Lower lobe of right lung (tissue), 2 donors: ENCODE data around the gene EXOSC7. TPM values are rescaled to one million over a fixed set of nuclear protein-coding genes. Genes with fewer than 3 reads are reported as not detected.

Experiments used
- ATAC-seq, 2 donors: fragments of 200-7000 bp; cut with Tn5 transposase; one replicate each; pipeline ENCODE4 v1.9.1; 2020 to 2022; ENCODE audit warnings: mild to moderate bottlenecking in 2 of 2, moderate library complexity in 2 of 2
- DNase-seq: peaks from one replicate; pipeline ENCODE4 v3.0.0-alpha.2; 2020
- H3K27ac ChIP-seq: fragments of 200-600 bp; one replicate; pipeline ENCODE4 v1.8.0; 2022
- H3K27me3 ChIP-seq: fragments of 200-600 bp; one replicate; pipeline ENCODE4 v1.8.0; 2022; ENCODE audit warnings: low read depth
- H3K36me3 ChIP-seq: fragments of 200-600 bp; one replicate; pipeline ENCODE4 v1.8.0; 2022; ENCODE audit warnings: mild to moderate bottlenecking
- H3K4me1 ChIP-seq: fragments of 200-600 bp; one replicate; pipeline ENCODE4 v1.8.0; 2022
- H3K4me3 ChIP-seq: fragments of 200-600 bp; one replicate; pipeline ENCODE4 v1.8.0; 2022; ENCODE audit warnings: mild to moderate bottlenecking
- H3K9me3 ChIP-seq: fragments of 200-600 bp; one replicate; pipeline ENCODE4 v1.8.0; 2022
- CTCF ChIP-seq: fragments of 200-600 bp; IDR thresholded peaks from one replicate; pipeline ENCODE4 v1.8.0; 2022; ENCODE audit warnings: antibody characterized with exemption, mild to moderate bottlenecking
- intact Hi-C: fragments of 100-400 bp; cut with DNase I; formaldehyde crosslinking; loops from one replicate; pipeline ENCODE4 v1.11.0; 2022
- long read RNA-seq: library from polyadenylated mRNA; unstranded; transcript quantifications from one replicate; pipeline ENCODE4 v2.0.0, GENCODE V29; 2021
- total RNA-seq: library from RNA; stranded (reverse); fragmentation: NEBNext Ultra II Directional; extraction: Animal tissue kit (Norgen Biotek cat#: 25700); gene quantifications from one replicate; pipeline ENCODE4 v1.2.1, GENCODE V29; 2021
- donor health status: DM: no; HTN: yes; CAD: no; lungs with severe emphysema.

The EXOSC7 gene
- 32.9 TPM for total RNA-seq
- long read RNA-seq, transcript EXOSC7-201 (8 exons, 1,055 nt), result major isoform, 23 of 52 reads
- long read RNA-seq, transcript EXOSC7-210 (9 exons, 1,395 nt), result minor isoform, 10 of 52 reads
- long read RNA-seq, partial matches to known transcripts, result 10 of 52 reads
- long read RNA-seq, other reads (novel, unspliced or antisense), result 7 of 52 reads

- H3K36me3 ChIP-seq, result no peaks in the 10 kb centered on the region
- DNase-seq (peak; percentile 94), ATAC-seq (peak; percentile 96)
- H3K27me3 ChIP-seq, result no peaks in the 10 kb centered on the region
- intact Hi-C loops, result no loop called here
- peaks cover 51% of the 10 kb centered on the region for H3K4me1 ChIP-seq
- H3K4me3 ChIP-seq, result peak within 1 kb of the TSS; percentile 95
- no peaks in the 10 kb centered on the region for H3K9me3 ChIP-seq
- no peak for TF ChIP-seq CTCF
- peak within 1 kb of the TSS; percentile 88 for H3K27ac ChIP-seq
Observed at GRCh38 chr3:44976002-44976815, at the start of gene EXOSC7, which contains the start of gene ZDHHC3. TSS of gene EXOSC7 (plus strand) at chr3:44976244. CDS start at chr3:44976278, 34 bp downstream. TSS of gene ZDHHC3 (minus strand) at chr3:44976174. CDS start at chr3:44959436, 16,738 bp downstream.

GRCh38 chr3:44926921-44927320 is 49.1 kb upstream of the EXOSC7 start:
- H3K36me3 ChIP-seq, result peaks cover 81% of the 10 kb centered on the region
- ATAC-seq, result peak in 1 of 2 donors; percentile 56

DNA sequence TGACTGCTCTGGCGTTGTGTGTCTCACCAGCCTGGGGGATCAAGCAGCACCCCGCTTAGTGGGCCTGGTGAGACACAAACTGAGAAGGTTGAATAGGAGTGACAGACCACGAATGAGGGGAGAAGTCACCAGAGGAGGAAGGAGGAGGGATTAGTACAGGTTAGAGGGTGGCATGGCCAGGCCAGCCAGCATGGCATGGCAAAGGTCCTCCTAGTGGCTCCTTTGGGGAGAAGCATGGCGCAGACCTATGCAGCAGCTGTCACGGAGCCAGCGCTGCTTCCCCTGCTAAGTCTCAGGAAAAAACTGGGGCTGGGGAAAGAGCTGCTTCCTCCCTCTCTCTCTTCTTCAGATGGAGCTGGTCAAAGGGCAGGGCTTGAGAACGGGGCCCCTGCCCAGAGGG is 48.7 kb upstream of the EXOSC7 start:
- no peak for ATAC-seq
- Histone ChIP-seq H3K4me3 (no peak overlapping the region), H3K36me3 (peaks cover 80% of the 10 kb centered on the region), H3K9me3 (no peaks in the 10 kb centered on the region), H3K4me1 (peaks cover 12% of the 10 kb centered on the region), H3K27ac (no peak overlapping the region), H3K27me3 (no peaks in the 10 kb centered on the region)
- no peak for DNase-seq
- intact Hi-C loops, result no loop called here
- no peak for TF ChIP-seq CTCF

More at GRCh38 chr3:44926921-44927320, 49.1 kb upstream of the EXOSC7 start:
- Histone ChIP-seq H3K27ac (no peak overlapping the region), H3K27me3 (no peaks in the 10 kb centered on the region), H3K9me3 (no peaks in the 10 kb centered on the region), H3K4me1 (peaks cover 12% of the 10 kb centered on the region), H3K4me3 (no peak overlapping the region)
- no peak for DNase-seq
- intact Hi-C loops, result no loop called here
- no peak for TF ChIP-seq CTCF

DNA sequence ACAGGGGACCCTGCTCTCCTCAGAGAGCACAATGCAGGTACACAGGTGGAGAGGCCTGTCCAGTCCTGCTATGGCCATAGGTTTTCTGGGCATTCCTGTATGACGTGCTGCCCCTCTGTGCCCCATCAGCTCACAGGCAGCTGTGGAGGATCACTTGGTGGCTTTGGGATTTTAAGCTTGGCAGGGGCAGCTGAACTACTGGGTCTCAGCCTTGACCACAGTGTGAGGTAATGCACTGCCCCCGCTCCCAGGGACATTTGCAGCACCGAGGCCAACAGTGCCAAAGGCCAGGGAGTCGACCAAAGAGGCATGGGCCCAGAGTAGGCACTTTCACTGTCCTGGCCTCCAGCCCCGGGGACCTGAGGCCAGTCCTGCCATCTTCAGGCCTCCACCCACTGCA is 46.3 kb upstream of the EXOSC7 start:
- Histone ChIP-seq H3K9me3 (no peaks in the 10 kb centered on the region), H3K36me3 (peaks cover 89% of the 10 kb centered on the region), H3K4me3 (no peak overlapping the region), H3K27me3 (no peaks in the 10 kb centered on the region), H3K4me1 (peaks cover 16% of the 10 kb centered on the region), H3K27ac (no peak overlapping the region)
- intact Hi-C loops, result no loop called here
- TF ChIP-seq CTCF, result no peak
- ATAC-seq (no peak), DNase-seq (no peak)

DNA sequence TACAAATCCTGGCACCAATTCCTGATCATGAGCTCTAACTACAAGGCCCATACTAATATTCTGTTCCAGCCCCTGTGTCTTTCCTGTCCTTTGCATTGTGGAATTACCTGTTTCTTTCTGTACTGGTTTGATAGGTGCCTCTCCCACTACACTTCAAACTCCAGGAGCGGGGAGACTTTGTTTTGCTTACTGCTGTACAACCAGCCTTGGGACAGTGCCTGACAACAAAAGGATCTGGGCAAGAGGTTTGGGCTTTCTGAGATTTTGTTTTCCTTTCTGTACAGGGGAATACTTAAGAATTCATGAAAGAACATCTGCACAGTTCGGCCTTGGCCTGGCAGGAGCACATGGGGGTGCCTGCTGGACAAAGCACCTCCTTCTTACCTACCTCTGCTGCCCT is 45.1 kb upstream of the EXOSC7 start:
- peak; percentile 7 to 37 for ATAC-seq
- Histone ChIP-seq H3K9me3 (no peaks in the 10 kb centered on the region), H3K4me1 (peaks cover 15% of the 10 kb centered on the region), H3K27ac (no peak overlapping the region), H3K27me3 (no peaks in the 10 kb centered on the region), H3K4me3 (no peak overlapping the region), H3K36me3 (peaks cover 86% of the 10 kb centered on the region)
- intact Hi-C loops, result no loop called here
- DNase-seq, result no peak
- TF ChIP-seq CTCF, result no peak
